Mucosa of gallbladder (tissue), 1 donor: ENCODE data around the gene GARIN5A. TPM values are rescaled to one million over a fixed set of nuclear protein-coding genes. Genes with fewer than 3 reads are reported as not detected.
"Not testable (repeated sequence)": the region's sequence is repeated elsewhere in the genome, so short reads cannot be mapped to it uniquely, and the experiment has no call there.

Source experiments
- DNase-seq: peaks from one replicate; pipeline ENCODE4 v3.0.0-alpha.2; 2020; ENCODE audit warnings: low spot score
- total RNA-seq: library from RNA; stranded (reverse); gene quantifications from one replicate; pipeline ENCODE4 v1.2.1, GENCODE V29; 2021
- donor health status: DM: no; HTN: no; CAD: no.

The GARIN5A gene
- total RNA-seq, 1 donor from 2014 or later = 5.0 TPM

- DNase-seq = no peak
These were observed 11.6 kb downstream of the GARIN5A start for GRCh38 chr19:50465000-50465399.

- no peak for DNase-seq
These were observed 12.3 kb downstream of the GARIN5A start for GRCh38 chr19:50464348-50464747.

- DNase-seq = no peak
These were observed 13.7 kb downstream of the GARIN5A start for GRCh38 chr19:50462970-50463369.

- peak; percentile 56 for DNase-seq
These were observed 15.4 kb downstream of the GARIN5A start for GRCh38 chr19:50461066-50461875.

GRCh38 chr19:50460161-50460765, 16.4 kb downstream of the GARIN5A start:
- DNase-seq = no peak

- no peak for DNase-seq
These were observed 17.0 kb downstream of the GARIN5A start for GRCh38 chr19:50459638-50460037.

- no peak for DNase-seq
These were observed 17.6 kb downstream of the GARIN5A start for GRCh38 chr19:50459067-50459456.

- no peak for DNase-seq
These were observed 18.1 kb downstream of the GARIN5A start for GRCh38 chr19:50458396-50459066.

- DNase-seq = no peak
These were observed 19.3 kb downstream of the GARIN5A start for GRCh38 chr19:50457300-50457699.

- DNase-seq = no peak
These were observed 20.7 kb downstream of the GARIN5A start for GRCh38 chr19:50455992-50456391.

- no peak for DNase-seq
These were observed 23.4 kb downstream of the GARIN5A start for GRCh38 chr19:50453243-50453642.

GRCh38 chr19:50451223-50451534, 25.5 kb downstream of the GARIN5A start:
- no peak for DNase-seq

GRCh38 chr19:50450369-50451222, 26.1 kb downstream of the GARIN5A start:
- DNase-seq = no peak

- DNase-seq = no peak
These were observed 27.3 kb downstream of the GARIN5A start for GRCh38 chr19:50449236-50449899.

GRCh38 chr19:50447750-50448149, 28.9 kb downstream of the GARIN5A start:
- DNase-seq = no peak

- DNase-seq = no peak
These were observed 29.6 kb downstream of the GARIN5A start for GRCh38 chr19:50447053-50447452.

GRCh38 chr19:50444059-50444458, 32.6 kb downstream of the GARIN5A start:
- no peak for DNase-seq

GRCh38 chr19:50439130-50439529, 37.5 kb downstream of the GARIN5A start:
- not testable (repeated sequence) for DNase-seq

- DNase-seq = no peak
These were observed 38.7 kb downstream of the GARIN5A start for GRCh38 chr19:50437862-50438449.

GRCh38 chr19:50435627-50436026, 41.0 kb downstream of the GARIN5A start:
- no peak for DNase-seq

- DNase-seq = no peak
These were observed 41.4 kb downstream of the GARIN5A start for GRCh38 chr19:50435221-50435620.
